ENCODE data around the gene RBFA.

GRCh38 chr18:80074183-80074582 lies 39.9 kb downstream of the RBFA start:
- TF ChIP-seq EZH2 (IDR thresholded peaks at IDR 0.05) (no peak), TCF7L2 (IDR thresholded peaks at IDR 0.05; ENCODE audit: borderline replicate concordance, extremely low read depth, insufficient read depth, insufficient read length) (no peak), POLR2A (IDR thresholded peaks at IDR 0.05; ENCODE audit: borderline replicate concordance, extremely low read depth, insufficient read depth, insufficient read length) (no peak)

Measured in HCT116 (cell line).